GM12878 (cell line): ENCODE results near the gene TBC1D24. TPM values are rescaled to one million over a fixed set of nuclear protein-coding genes. Genes with fewer than 3 reads are reported as not detected.
A peak's percentile ranks its signal among the peaks of the same experiment; 100 is the strongest.

Experiments used
- FOS ChIP-seq: IDR thresholded peaks from 3 replicates; pipeline ENCODE4 v1.6.1; 2011; ENCODE audit warnings: borderline replicate concordance; ENCODE audit not compliant: insufficient read length; ENCODE audit errors: extremely low read depth
- HDAC2 ChIP-seq: fragments of 200-600 bp; sonication (generic); IDR thresholded peaks from 2 replicates; pipeline ENCODE4 v1.6.1; 2017
- KLF5 ChIP-seq: fragments of 450-650 bp; IDR thresholded peaks from 2 replicates; pipeline ENCODE4 v1.6.1; 2014; ENCODE audit warnings: mild to moderate bottlenecking; ENCODE audit not compliant: partially characterized antibody
- NFYB ChIP-seq: IDR thresholded peaks from 2 replicates; pipeline ENCODE4 v1.6.1; 2011; ENCODE audit warnings: low read depth, mild to moderate bottlenecking, low read length, improper control_type of control experiment, moderate library complexity; ENCODE audit not compliant: insufficient read depth
- NR2C1 ChIP-seq: fragments of 450-650 bp; IDR thresholded peaks from 2 replicates; pipeline ENCODE4 v1.6.1; 2017; ENCODE audit warnings: antibody characterized with exemption, mild to moderate bottlenecking, moderate library complexity
- POU2F2 ChIP-seq: IDR thresholded peaks from 3 replicates; pipeline ENCODE4 v1.6.1; 2011; ENCODE audit warnings: low read depth, mild to moderate bottlenecking, low read length, borderline replicate concordance
- RB1 ChIP-seq: fragments of 450-650 bp; formaldehyde crosslinking; IDR thresholded peaks from 2 replicates; pipeline ENCODE4 v1.6.1; 2017; ENCODE audit warnings: mild to moderate bottlenecking, borderline replicate concordance
- REST ChIP-seq: IDR thresholded peaks from 2 replicates; pipeline ENCODE4 v1.6.1; 2012; ENCODE audit warnings: mild to moderate bottlenecking, low read depth, low read length
- STAT1 ChIP-seq: fragments of 450-650 bp; conservative IDR thresholded peaks from 2 replicates; pipeline ENCODE4 v1.6.1; 2014; ENCODE audit warnings: antibody characterized with exemption, mild to moderate bottlenecking
- TBL1XR1 ChIP-seq: IDR thresholded peaks from 2 replicates; pipeline ENCODE4 v1.6.1; 2012; ENCODE audit warnings: low read depth, low read length, improper control_type of control experiment
- TCF12 ChIP-seq: IDR thresholded peaks from 2 replicates; pipeline ENCODE4 v1.6.1; 2011; ENCODE audit warnings: low read depth, mild to moderate bottlenecking, low read length
- TCF3 ChIP-seq: IDR thresholded peaks from 2 replicates; pipeline ENCODE4 v1.6.1; 2012; ENCODE audit warnings: low read depth, mild to moderate bottlenecking, low read length, borderline replicate concordance; ENCODE audit not compliant: insufficient read depth
- ZNF592 ChIP-seq: fragments of 450-650 bp; IDR thresholded peaks from 2 replicates; pipeline ENCODE4 v1.6.1; 2017; ENCODE audit warnings: mild to moderate bottlenecking, moderate library complexity
- polyA plus RNA-seq, 11 experiments: library from polyadenylated mRNA; depleted of rRNA in 4 of 11; unstranded in 6 of 11; stranded (reverse) in 5 of 11; fragments of >200 nt; fragmentation: Nextera tagmentation in 4 of 11; fragmentation: Illumina TruSeq in 1 of 11; extraction: Ambion mirVana in 4 of 11; extraction: Trizol in 1 of 11; gene quantifications; 1 replicate in 1 of 11; 2 replicates in 10 of 11; pipeline versions ENCODE4 v1.2.1 to v1.2.3, GENCODE V29; 2011 to 2016; ENCODE audit warnings: inconsistent platforms in 2 of 11, missing spikeins in 2 of 11, low read depth in 1 of 11
- total RNA-seq, 4 experiments: library from RNA; depleted of rRNA in 3 of 4; stranded (reverse); fragments of >200 nt in 3 of 4; fragmentation: Illumina TruSeq in 1 of 4; extraction: Trizol in 1 of 4; gene quantifications; 2 replicates each; pipeline versions ENCODE4 v1.2.1 to v1.2.3, GENCODE V29; 2013 to 2021
- TF ChIP-seq, protein P1 (sequence below): fragments of 450-650 bp; IDR thresholded peaks from 2 replicates; pipeline ENCODE4 v1.6.1; 2017; ENCODE audit warnings: mild to moderate bottlenecking, moderate library complexity
- TF ChIP-seq, protein P2 (sequence below): IDR thresholded peaks from 2 replicates; pipeline ENCODE4 v1.6.1; 2011; ENCODE audit warnings: mild to moderate bottlenecking, low read depth, low read length, moderate library complexity; ENCODE audit not compliant: insufficient replicate concordance

The TBC1D24 gene
- total and polyA plus RNA-seq, 10 of the 15 experiments (the other 5 are each of a cell fraction or from before 2014, with no cell fraction given) = 1.1 to 9.6 (median 4.5) TPM

DNA sequence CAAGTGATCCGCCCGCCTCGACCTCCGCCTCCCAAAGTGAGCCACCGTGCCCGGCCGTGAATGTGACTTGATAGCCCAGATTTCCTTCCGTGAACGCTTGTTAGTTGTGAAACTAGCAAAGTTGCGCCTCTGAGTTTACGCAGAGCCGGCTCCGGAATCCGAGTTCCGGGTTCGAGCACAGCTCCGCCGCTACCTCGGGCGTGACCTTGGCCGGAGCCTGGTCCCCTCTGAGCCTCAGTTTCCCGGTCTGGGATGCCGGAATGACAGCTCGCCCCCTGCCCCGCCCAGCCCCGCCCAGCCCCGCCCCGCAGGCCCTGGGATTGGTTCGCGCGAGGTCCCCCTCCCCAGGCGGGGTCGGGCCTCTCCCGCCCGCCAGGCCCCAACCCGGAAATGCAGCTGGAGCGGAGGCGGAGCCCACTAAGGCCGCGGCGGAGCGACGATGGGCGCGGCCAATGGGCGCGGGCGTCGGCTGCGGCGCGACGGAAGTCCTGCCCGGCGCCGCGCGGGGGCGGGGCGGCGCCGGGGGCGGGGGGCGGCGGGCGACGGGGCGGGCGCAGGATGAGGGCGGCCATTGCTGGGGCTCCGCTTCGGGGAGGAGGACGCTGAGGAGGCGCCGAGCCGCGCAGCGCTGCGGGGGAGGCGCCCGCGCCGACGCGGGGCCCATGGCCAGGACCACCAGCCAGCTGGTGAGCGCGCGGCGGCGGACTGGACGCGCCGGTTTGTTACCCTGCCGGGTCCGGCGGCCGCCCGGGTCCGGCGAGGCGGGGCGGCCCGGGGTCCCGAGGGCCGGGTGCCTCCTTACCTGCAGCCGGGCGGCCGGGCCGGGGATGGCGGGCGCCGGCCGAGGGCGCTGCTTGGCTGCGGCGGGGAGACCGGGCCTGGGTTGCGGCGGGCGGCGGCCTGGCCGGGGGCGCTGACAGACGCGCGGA is 62.8 kb downstream of the TBC1D24 start, which contains the start of gene PDPK1 (continued):
- TF ChIP-seq KLF5 (no peak), REST (no peak), TCF12 (no peak; the same call in 1 of the 2 replicates), POU2F2 (no peak), ZNF592 (no peak), HDAC2 (no peak), NFYB (peak; percentile 20; the same call in 1 of the 2 replicates), TCF3 (no peak), NR2C1 (peak; percentile 57; the same call in 1 of the 2 replicates), FOS (no peak), RB1 (peak; percentile 56; the same call in 1 of the 2 replicates), STAT1 (no peak), TBL1XR1 (no peak)
- TF ChIP-seq, protein P1, sequence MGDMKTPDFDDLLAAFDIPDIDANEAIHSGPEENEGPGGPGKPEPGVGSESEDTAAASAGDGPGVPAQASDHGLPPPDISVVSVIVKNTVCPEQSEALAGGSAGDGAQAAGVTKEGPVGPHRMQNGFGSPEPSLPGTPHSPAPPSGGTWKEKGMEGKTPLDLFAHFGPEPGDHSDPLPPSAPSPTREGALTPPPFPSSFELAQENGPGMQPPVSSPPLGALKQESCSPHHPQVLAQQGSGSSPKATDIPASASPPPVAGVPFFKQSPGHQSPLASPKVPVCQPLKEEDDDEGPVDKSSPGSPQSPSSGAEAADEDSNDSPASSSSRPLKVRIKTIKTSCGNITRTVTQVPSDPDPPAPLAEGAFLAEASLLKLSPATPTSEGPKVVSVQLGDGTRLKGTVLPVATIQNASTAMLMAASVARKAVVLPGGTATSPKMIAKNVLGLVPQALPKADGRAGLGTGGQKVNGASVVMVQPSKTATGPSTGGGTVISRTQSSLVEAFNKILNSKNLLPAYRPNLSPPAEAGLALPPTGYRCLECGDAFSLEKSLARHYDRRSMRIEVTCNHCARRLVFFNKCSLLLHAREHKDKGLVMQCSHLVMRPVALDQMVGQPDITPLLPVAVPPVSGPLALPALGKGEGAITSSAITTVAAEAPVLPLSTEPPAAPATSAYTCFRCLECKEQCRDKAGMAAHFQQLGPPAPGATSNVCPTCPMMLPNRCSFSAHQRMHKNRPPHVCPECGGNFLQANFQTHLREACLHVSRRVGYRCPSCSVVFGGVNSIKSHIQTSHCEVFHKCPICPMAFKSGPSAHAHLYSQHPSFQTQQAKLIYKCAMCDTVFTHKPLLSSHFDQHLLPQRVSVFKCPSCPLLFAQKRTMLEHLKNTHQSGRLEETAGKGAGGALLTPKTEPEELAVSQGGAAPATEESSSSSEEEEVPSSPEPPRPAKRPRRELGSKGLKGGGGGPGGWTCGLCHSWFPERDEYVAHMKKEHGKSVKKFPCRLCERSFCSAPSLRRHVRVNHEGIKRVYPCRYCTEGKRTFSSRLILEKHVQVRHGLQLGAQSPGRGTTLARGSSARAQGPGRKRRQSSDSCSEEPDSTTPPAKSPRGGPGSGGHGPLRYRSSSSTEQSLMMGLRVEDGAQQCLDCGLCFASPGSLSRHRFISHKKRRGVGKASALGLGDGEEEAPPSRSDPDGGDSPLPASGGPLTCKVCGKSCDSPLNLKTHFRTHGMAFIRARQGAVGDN = peak; percentile 30; the same call in 1 of the 2 replicates
- TF ChIP-seq, protein P2, sequence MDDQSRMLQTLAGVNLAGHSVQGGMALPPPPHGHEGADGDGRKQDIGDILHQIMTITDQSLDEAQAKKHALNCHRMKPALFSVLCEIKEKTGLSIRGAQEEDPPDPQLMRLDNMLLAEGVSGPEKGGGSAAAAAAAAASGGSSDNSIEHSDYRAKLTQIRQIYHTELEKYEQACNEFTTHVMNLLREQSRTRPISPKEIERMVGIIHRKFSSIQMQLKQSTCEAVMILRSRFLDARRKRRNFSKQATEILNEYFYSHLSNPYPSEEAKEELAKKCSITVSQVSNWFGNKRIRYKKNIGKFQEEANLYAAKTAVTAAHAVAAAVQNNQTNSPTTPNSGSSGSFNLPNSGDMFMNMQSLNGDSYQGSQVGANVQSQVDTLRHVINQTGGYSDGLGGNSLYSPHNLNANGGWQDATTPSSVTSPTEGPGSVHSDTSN = peak; percentile 93
